Prostate gland (tissue), 2 donors: ENCODE measurements around the gene CNTLN. TPM values are rescaled to one million over a fixed set of nuclear protein-coding genes. Genes with fewer than 3 reads are reported as not detected.

Experiments
- DNase-seq: peaks from one replicate; pipeline ENCODE4 v3.0.0-alpha.2; 2019; ENCODE audit warnings: low spot score
- H3K27ac ChIP-seq, 2 donors: fragments of 200-600 bp; sonication (generic); 2 replicates each; pipeline ENCODE4 v1.5.1; 2017 to 2019
- H3K27me3 ChIP-seq: fragments of 200-600 bp; sonication (generic); replicated peaks from 2 replicates; pipeline ENCODE4 v1.5.1; 2019; ENCODE audit not compliant: insufficient read depth
- H3K36me3 ChIP-seq, 2 donors: fragments of 200-600 bp; sonication (generic); 1 replicate in 1 of 2; 2 replicates in 1 of 2; pipeline versions ENCODE4 v1.5.1 to v1.8.1; 2017 to 2019
- H3K4me1 ChIP-seq: fragments of 200-600 bp; sonication (generic); replicated peaks from 2 replicates; pipeline ENCODE4 v1.5.1; 2019
- H3K4me3 ChIP-seq, 2 donors: fragments of 200-600 bp; sonication (generic); 2 replicates each; pipeline ENCODE4 v1.5.1; 2017 to 2019
- H3K9me3 ChIP-seq: fragments of 200-600 bp; sonication (generic); 2 replicates; pipeline ENCODE4 v1.5.1; 2017
- POLR2A ChIP-seq: fragments of 450-650 bp; IDR thresholded peaks from one replicate; pipeline ENCODE4 v1.6.1; 2016; ENCODE audit warnings: antibody characterized with exemption, mild to moderate bottlenecking
- POLR2AphosphoS5 ChIP-seq: sonication (generic); formaldehyde crosslinking; IDR thresholded peaks from one replicate; pipeline ENCODE4 v1.6.1; 2017; ENCODE audit warnings: antibody characterized with exemption
- WGBS: methylation state at CpG from one replicate; pipeline ENCODE4 v1.1.5; 2018; 5-methylcytosine and 5-hydroxymethylcytosine counted together
- intact Hi-C: fragments of 100-400 bp; cut with DNase I; formaldehyde crosslinking; loops from one replicate; pipeline ENCODE4 v1.14.2; 2022
- total RNA-seq, 2 donors: library from RNA; depleted of rRNA; stranded (reverse); fragments of >200 nt; gene quantifications; one replicate each; pipeline ENCODE4 v1.1.0, GENCODE V29; 2016
- TF ChIP-seq, protein P1 (sequence below), 4 experiments: fragments of 200-600 bp in 2 of 4; fragments of 450-650 bp in 2 of 4; sonication (generic) in 2 of 4; IDR thresholded peaks; 1 replicate in 3 of 4; 2 replicates in 1 of 4; pipeline ENCODE4 v1.5.1; 2016 to 2019; ENCODE audit warnings: antibody characterized with exemption in 4 of 4, mild to moderate bottlenecking in 2 of 4, moderate library complexity in 2 of 4

The CNTLN gene
- total RNA-seq, 2 donors from 2014 or later = 4.1 to 12.9 TPM

DNA sequence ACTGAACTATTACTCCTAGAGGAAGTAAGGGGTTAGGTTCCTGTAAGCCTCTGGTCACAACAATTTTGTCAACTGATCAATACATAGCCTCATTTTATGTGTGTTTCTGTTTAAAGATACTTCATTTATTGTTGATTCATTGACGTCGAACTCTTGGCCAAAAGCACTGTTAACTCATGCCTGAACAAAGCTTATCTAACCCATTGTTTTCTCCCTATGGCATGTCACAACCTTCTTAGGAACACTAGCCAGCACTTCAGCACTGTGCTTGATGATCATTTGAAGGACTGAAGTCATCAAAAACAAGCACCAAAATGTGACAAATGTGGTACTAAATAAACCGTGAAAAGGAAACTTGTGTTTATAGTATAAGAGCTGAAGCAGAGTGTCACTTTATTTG is 13.5 kb downstream of the CNTLN start:
- Histone ChIP-seq H3K4me3 (no peak overlapping the region), H3K36me3 (no peaks in the 10 kb centered on the region), H3K4me1 (no peaks in the 10 kb centered on the region), H3K27me3 (no peaks in the 10 kb centered on the region), H3K9me3 (no peaks in the 10 kb centered on the region), H3K27ac (no peak overlapping the region)
- 65% methylated on average over 3 of the region's 3 CpGs for WGBS
- no peak for DNase-seq
- intact Hi-C loops = no loop called here
- TF ChIP-seq POLR2A (no peak), POLR2AphosphoS5 (no peak)
- TF ChIP-seq, protein P1, sequence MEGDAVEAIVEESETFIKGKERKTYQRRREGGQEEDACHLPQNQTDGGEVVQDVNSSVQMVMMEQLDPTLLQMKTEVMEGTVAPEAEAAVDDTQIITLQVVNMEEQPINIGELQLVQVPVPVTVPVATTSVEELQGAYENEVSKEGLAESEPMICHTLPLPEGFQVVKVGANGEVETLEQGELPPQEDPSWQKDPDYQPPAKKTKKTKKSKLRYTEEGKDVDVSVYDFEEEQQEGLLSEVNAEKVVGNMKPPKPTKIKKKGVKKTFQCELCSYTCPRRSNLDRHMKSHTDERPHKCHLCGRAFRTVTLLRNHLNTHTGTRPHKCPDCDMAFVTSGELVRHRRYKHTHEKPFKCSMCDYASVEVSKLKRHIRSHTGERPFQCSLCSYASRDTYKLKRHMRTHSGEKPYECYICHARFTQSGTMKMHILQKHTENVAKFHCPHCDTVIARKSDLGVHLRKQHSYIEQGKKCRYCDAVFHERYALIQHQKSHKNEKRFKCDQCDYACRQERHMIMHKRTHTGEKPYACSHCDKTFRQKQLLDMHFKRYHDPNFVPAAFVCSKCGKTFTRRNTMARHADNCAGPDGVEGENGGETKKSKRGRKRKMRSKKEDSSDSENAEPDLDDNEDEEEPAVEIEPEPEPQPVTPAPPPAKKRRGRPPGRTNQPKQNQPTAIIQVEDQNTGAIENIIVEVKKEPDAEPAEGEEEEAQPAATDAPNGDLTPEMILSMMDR (IDR thresholded peaks at IDR 0.05) = no peak

DNA sequence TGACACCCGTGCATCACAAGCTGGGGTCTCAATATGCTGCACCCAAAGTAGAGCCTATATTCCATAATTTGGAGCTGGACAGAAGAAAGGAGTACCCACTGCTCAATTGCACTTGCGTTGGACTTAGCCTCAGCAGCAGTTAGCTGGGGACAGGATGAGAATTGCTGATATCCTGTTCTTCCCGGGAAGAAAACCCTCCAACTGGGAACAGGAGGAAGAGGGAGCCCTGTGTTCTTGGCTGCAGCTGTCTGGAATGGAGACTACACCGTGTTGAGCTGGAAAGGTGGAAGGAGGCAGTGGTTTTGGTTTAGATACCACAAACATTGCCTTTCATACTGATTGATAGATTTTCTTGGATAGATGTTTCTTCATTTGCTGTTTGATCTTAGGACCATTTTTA is 24.6 kb downstream of the CNTLN start:
- TF ChIP-seq POLR2AphosphoS5 (no peak), POLR2A (no peak)
- TF ChIP-seq, protein P1 (IDR thresholded peaks at IDR 0.05) = no peak
- intact Hi-C loops = no loop called here
- 83% methylated on average over 4 of the region's 4 CpGs for WGBS

DNA sequence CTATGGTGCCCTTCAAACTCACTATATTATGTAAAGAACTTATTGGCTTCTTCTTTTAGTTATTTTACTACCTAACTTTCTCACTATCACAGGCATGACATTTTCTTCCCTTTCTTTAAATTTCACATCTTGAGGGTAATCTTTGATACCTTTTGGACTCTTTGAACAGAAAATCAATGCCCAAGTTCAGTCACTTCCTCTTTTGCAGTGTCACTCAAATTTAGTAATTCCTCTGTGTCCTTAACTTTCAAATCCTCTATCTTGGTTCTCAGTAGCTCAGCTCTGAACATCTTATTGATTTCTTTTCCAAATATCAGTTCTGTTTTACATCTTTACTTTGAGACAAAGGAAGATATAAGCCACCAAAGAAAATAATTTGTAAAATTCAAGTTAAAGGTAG is 25.5 kb downstream of the CNTLN start:
- DNase-seq = no peak
- intact Hi-C loops = no loop called here
- Histone ChIP-seq H3K27me3 (no peaks in the 10 kb centered on the region), H3K36me3 (no peaks in the 10 kb centered on the region), H3K4me3 (no peak overlapping the region), H3K4me1 (no peaks in the 10 kb centered on the region), H3K9me3 (no peaks in the 10 kb centered on the region), H3K27ac (no peak overlapping the region)
- TF ChIP-seq POLR2AphosphoS5 (no peak), POLR2A (no peak)
- TF ChIP-seq, protein P1 (IDR thresholded peaks at IDR 0.05) = no peak

More for the DNA sequence above, 24.6 kb downstream of the CNTLN start:
- no peak for DNase-seq
- Histone ChIP-seq H3K36me3 (no peaks in the 10 kb centered on the region), H3K27me3 (no peaks in the 10 kb centered on the region), H3K4me1 (no peaks in the 10 kb centered on the region), H3K9me3 (no peaks in the 10 kb centered on the region), H3K27ac (no peak overlapping the region), H3K4me3 (no peak overlapping the region)

DNA sequence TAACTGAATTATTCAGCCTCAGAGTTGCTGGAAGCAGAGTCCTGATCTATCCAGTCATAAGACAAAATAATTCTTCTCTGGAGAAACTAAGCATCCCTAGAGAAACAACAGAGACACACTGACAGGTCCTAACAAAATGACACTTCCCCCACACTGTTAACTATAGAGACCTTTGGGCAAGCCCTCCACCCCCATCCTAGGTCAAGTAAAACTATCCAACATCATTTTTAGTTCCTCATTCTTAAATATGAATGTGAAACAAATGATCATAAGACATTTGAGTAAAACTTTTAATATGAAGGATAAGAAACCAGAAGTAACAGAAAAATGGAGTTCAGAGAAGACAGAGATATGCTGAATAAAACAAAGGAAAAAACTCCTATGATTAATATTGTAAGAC is 30.9 kb downstream of the CNTLN start:
- H3K4me1 ChIP-seq = no peaks in the 10 kb centered on the region
- no peak overlapping the region for H3K27ac ChIP-seq
- no peak for DNase-seq
- H3K4me3 ChIP-seq = no peak overlapping the region
- H3K36me3 ChIP-seq = no peaks in the 10 kb centered on the region
- TF ChIP-seq, protein P1 (IDR thresholded peaks at IDR 0.05) = no peak
- TF ChIP-seq POLR2AphosphoS5 = no peak
- no peak for TF ChIP-seq POLR2A
- intact Hi-C loops = no loop called here
- no peaks in the 10 kb centered on the region for H3K27me3 ChIP-seq
- no peaks in the 10 kb centered on the region for H3K9me3 ChIP-seq

DNA sequence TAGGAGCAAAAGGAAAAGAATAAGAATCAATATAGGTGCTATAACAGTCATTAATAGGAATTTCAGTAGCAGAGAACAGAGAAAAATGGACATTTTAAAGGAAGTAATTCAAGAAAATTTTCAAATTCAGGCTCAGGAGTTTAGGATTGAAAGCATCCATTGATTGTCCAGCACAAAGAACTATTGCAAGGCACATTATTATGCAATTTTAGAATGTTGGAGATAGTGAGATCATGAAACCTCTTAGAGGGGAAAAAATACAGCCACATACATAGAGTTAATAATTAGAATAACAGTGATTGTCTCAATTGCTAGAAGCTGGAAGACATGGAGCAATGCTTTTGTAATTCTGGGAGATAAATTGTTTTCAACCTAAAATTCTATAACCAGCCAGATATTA is 31.5 kb downstream of the CNTLN start:
- Histone ChIP-seq H3K4me1 (no peaks in the 10 kb centered on the region), H3K4me3 (no peak overlapping the region), H3K27ac (no peak overlapping the region), H3K36me3 (no peaks in the 10 kb centered on the region), H3K9me3 (no peaks in the 10 kb centered on the region), H3K27me3 (no peaks in the 10 kb centered on the region)
- intact Hi-C loops = no loop called here
- DNase-seq = no peak
- TF ChIP-seq POLR2AphosphoS5 = no peak
- TF ChIP-seq, protein P1 (IDR thresholded peaks at IDR 0.05) = no peak
- TF ChIP-seq POLR2A = no peak
